Neuronal stem cell (in vitro differentiated cells): ENCODE data around the gene TTC9.
A peak's percentile ranks its signal among the peaks of the same experiment; 100 is the strongest.

Experiments used
- DNase-seq: peaks from one replicate; pipeline ENCODE4 v3.0.0-alpha.2; 2013; ENCODE audit warnings: low spot score
- H2AFZ ChIP-seq: one replicate; pipeline ENCODE4 v1.6.1; 2013; ENCODE audit warnings: mild to moderate bottlenecking, low read length, inconsistent platforms
- H2AK5ac ChIP-seq: 2 replicates; pipeline ENCODE4 v1.6.1; 2013; ENCODE audit warnings: low read depth, mild to moderate bottlenecking, inconsistent platforms, low read length, moderate library complexity, mixed read lengths
- H2BK120ac ChIP-seq: 2 replicates; pipeline ENCODE4 v1.6.1; 2013; ENCODE audit warnings: low read depth, mild to moderate bottlenecking, inconsistent platforms, low read length, moderate library complexity, mixed read lengths
- H2BK12ac ChIP-seq: one replicate; pipeline ENCODE4 v1.6.1; 2013; ENCODE audit warnings: low read length, inconsistent platforms
- H2BK15ac ChIP-seq: 2 replicates; pipeline ENCODE4 v1.6.1; 2013; ENCODE audit warnings: mild to moderate bottlenecking, low read length, inconsistent platforms, mixed read lengths
- H2BK5ac ChIP-seq: one replicate; pipeline ENCODE4 v1.6.1; 2013; ENCODE audit warnings: inconsistent platforms, mild to moderate bottlenecking, low read length, moderate library complexity
- H3K14ac ChIP-seq: one replicate; pipeline ENCODE4 v1.6.1; 2013; ENCODE audit warnings: low read length, inconsistent platforms
- H3K18ac ChIP-seq: 2 replicates; pipeline ENCODE4 v1.6.1; 2013; ENCODE audit warnings: low read length, inconsistent platforms
- H3K23ac ChIP-seq: 2 replicates; pipeline ENCODE4 v1.6.1; 2013; ENCODE audit warnings: low read depth, mild to moderate bottlenecking, mixed read lengths, low read length, inconsistent platforms; ENCODE audit not compliant: poor library complexity
- H3K27ac ChIP-seq: replicated peaks from 3 replicates; pipeline ENCODE4 v1.5.1; 2013; ENCODE audit warnings: low read length, inconsistent platforms
- H3K27me3 ChIP-seq, 3 experiments: 2 replicates each; pipeline ENCODE4 v1.6.1; 2013; ENCODE audit warnings: low read length in 3 of 3, mild to moderate bottlenecking in 2 of 3, inconsistent platforms in 1 of 3, low read depth in 1 of 3, mixed read lengths in 1 of 3, moderate library complexity in 1 of 3; ENCODE audit not compliant: control insufficient read depth in 3 of 3, insufficient read depth in 3 of 3
- H3K36me3 ChIP-seq, 2 donors: replicated peaks in 1 of 2; 2 replicates each; pipeline ENCODE4 v1.6.1; 2013; ENCODE audit warnings: low read length in 2 of 2; ENCODE audit not compliant: control insufficient read depth in 2 of 2, insufficient read depth in 2 of 2
- H3K4ac ChIP-seq: 2 replicates; pipeline ENCODE4 v1.6.1; 2013; ENCODE audit warnings: inconsistent platforms, mild to moderate bottlenecking, low read length, moderate library complexity
- H3K4me1 ChIP-seq, 2 donors: 1 replicate in 1 of 2; 2 replicates in 1 of 2; pipeline ENCODE4 v1.6.1; 2013; ENCODE audit warnings: low read length in 2 of 2, low read depth in 1 of 2; ENCODE audit not compliant: control insufficient read depth in 2 of 2, insufficient read depth in 1 of 2
- H3K4me2 ChIP-seq: one replicate; pipeline ENCODE4 v1.6.1; 2013; ENCODE audit warnings: mild to moderate bottlenecking, low read length, inconsistent platforms; ENCODE audit not compliant: insufficient read depth, poor library complexity, severe bottlenecking
- H3K4me3 ChIP-seq, 2 donors: 2 replicates each; pipeline ENCODE4 v1.5.1; 2013; ENCODE audit warnings: low read length in 2 of 2, mild to moderate bottlenecking in 2 of 2, inconsistent platforms in 1 of 2, moderate library complexity in 1 of 2
- H3K79me1 ChIP-seq: one replicate; pipeline ENCODE4 v1.6.1; 2013; ENCODE audit warnings: low read depth, mild to moderate bottlenecking, inconsistent platforms, low read length, moderate library complexity
- H3K9ac ChIP-seq: one replicate; pipeline ENCODE4 v1.6.1; 2013; ENCODE audit warnings: mild to moderate bottlenecking, low read depth, low read length, inconsistent platforms; ENCODE audit not compliant: poor library complexity
- H3K9me3 ChIP-seq, 2 donors: replicated peaks in 1 of 2; 2 replicates each; pipeline versions ENCODE3 to v1.6.1; 2013; ENCODE audit warnings: low read length in 2 of 2, mild to moderate bottlenecking in 2 of 2, inconsistent platforms in 1 of 2, low read depth in 1 of 2, mixed read lengths in 1 of 2, moderate library complexity in 1 of 2; ENCODE audit not compliant: control insufficient read depth in 2 of 2, insufficient read depth in 1 of 2
- H4K8ac ChIP-seq: one replicate; pipeline ENCODE4 v1.6.1; 2013; ENCODE audit warnings: low read depth, mild to moderate bottlenecking, inconsistent platforms, low read length, moderate library complexity
- H4K91ac ChIP-seq: one replicate; pipeline ENCODE4 v1.6.1; 2013; ENCODE audit warnings: low read length, low read depth, mild to moderate bottlenecking, inconsistent platforms; ENCODE audit not compliant: poor library complexity
- WGBS, 2 donors: extraction: QIAGEN DNeasy Blood & Tissue Kit; methylation state at CpG; one replicate each; pipeline ENCODE4 v1.1.7; 2013; ENCODE audit warnings: missing lambda C conversion rate in 2 of 2, mixed read lengths in 1 of 2; ENCODE audit not compliant: insufficient read length in 2 of 2, insufficient replicate concordance in 1 of 2; ENCODE audit errors: extremely low coverage in 2 of 2; 5-methylcytosine and 5-hydroxymethylcytosine counted together

TTC9 gene

DNA sequence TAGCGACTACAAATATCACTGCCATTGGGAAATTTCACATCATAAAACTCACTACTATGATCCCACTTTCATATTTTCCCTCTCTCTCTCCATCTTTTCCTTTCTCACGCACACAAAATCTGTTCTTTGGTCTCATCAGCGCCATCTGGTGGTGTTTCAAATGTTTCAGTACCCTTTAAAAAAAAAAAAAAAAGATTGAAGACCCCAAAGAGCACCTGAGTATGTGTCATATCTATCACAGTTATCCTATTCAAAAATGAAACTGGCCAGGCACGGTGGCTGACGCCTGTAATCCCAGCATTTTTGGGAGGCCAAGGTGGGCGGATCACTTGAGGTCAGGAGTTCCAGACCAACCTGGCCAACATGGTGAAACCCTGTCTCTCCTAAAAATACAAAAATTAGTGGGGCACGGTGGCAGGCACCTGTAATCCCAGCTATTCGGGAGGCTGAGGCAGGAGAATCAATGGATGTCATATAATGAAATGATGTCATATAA, 72.4 kb downstream of the TTC9 start:
- no peak overlapping the region for H3K4ac ChIP-seq
- H2AFZ ChIP-seq, result peak overlapping the region; percentile 84
- H3K27me3 ChIP-seq, result peaks cover 0 to 6% (median 0%) of the 10 kb centered on the region in 3 experiments
- no peak overlapping the region for H3K23ac ChIP-seq
- no peak overlapping the region for H3K4me3 ChIP-seq
- H3K14ac ChIP-seq, result no peak overlapping the region
- no peaks in the 10 kb centered on the region for H3K9me3 ChIP-seq
- H4K91ac ChIP-seq, result no peak overlapping the region
- no peak overlapping the region for H3K9ac ChIP-seq
- no peaks in the 10 kb centered on the region for H3K36me3 ChIP-seq
- H2BK5ac ChIP-seq, result no peak overlapping the region
- H2AK5ac ChIP-seq, result no peak overlapping the region
- no peak overlapping the region for H3K27ac ChIP-seq
- H3K79me1 ChIP-seq, result no peaks in the 10 kb centered on the region
- H4K8ac ChIP-seq, result no peak overlapping the region
- DNase-seq, result peak; percentile 77
- no peak overlapping the region for H3K18ac ChIP-seq
- no peak overlapping the region for H2BK15ac ChIP-seq
- no peak overlapping the region for H3K4me2 ChIP-seq
- H2BK12ac ChIP-seq, result no peak overlapping the region
- no peak overlapping the region for H2BK120ac ChIP-seq
- 67% methylated on average over 1 of the region's 8 CpGs; no CpG with 5 or more reads in 1 of the 2 donors for WGBS, 2 donors
- peaks cover 3 to 7% of the 10 kb centered on the region in 2 donors for H3K4me1 ChIP-seq

DNA sequence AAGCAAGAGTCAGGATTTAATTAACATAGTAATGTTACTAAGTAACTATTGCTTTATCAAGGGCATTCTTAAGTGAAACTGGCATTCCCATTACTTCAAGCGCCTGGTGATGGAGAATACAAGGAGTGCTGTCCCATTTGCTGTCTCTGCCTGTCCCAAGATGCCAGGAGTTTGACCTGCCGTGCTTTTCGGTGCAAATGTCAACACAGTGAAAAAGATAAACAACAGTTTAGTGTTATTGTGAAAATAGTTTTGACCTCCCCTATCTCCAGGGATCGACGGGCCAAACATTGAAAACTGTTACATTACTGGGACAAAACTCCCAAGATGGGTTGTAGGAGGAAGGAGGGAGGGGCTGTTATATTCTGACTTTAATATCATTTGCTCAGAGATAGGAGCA, 74.8 kb downstream of the TTC9 start:
- Histone ChIP-seq H3K23ac (no peak overlapping the region), H3K4me3 (no peak overlapping the region), H4K8ac (no peak overlapping the region), H3K27me3 (peaks cover 0 to 6% (median 0%) of the 10 kb centered on the region in 3 experiments), H2BK15ac (no peak overlapping the region), H3K4me1 (peaks cover 3 to 7% of the 10 kb centered on the region in 2 donors), H3K4ac (no peak overlapping the region), H4K91ac (no peak overlapping the region), H3K4me2 (no peak overlapping the region), H2BK12ac (no peak overlapping the region), H2AK5ac (no peak overlapping the region), H3K9ac (no peak overlapping the region), H3K79me1 (no peaks in the 10 kb centered on the region), H2BK5ac (no peak overlapping the region), H3K27ac (no peak overlapping the region), H3K14ac (no peak overlapping the region), H2BK120ac (no peak overlapping the region), H2AFZ (no peak overlapping the region), H3K36me3 (no peaks in the 10 kb centered on the region), H3K18ac (no peak overlapping the region), H3K9me3 (no peaks in the 10 kb centered on the region)
- DNase-seq, result no peak
- no CpG with 5 or more reads among the region's 5 CpGs for WGBS, 2 donors

DNA sequence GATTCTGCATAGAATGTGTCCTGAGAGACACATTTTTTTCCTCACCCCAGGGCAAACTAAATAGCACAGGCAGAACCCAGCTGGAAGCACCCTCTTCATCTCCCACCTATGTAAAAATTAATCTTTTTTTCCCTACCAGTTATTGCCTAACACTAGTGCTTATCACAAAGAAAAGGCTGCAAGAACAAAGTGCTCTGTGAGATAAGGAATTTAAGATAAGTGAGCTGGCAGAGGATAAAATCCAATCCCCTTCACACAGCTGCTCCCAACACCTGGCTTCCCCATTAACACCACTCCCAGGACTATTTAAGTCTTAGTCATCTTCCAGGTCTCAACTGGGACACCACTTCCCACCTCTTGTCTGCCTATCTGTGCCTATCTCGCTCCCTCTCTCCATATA, 75.2 kb downstream of the TTC9 start:
- no CpG with 5 or more reads among the region's 1 CpG for WGBS, 2 donors
- Histone ChIP-seq H3K27me3 (peaks cover 0 to 4% (median 0%) of the 10 kb centered on the region in 3 experiments), H3K4me1 (peaks cover 3 to 9% of the 10 kb centered on the region in 2 donors)

DNA sequence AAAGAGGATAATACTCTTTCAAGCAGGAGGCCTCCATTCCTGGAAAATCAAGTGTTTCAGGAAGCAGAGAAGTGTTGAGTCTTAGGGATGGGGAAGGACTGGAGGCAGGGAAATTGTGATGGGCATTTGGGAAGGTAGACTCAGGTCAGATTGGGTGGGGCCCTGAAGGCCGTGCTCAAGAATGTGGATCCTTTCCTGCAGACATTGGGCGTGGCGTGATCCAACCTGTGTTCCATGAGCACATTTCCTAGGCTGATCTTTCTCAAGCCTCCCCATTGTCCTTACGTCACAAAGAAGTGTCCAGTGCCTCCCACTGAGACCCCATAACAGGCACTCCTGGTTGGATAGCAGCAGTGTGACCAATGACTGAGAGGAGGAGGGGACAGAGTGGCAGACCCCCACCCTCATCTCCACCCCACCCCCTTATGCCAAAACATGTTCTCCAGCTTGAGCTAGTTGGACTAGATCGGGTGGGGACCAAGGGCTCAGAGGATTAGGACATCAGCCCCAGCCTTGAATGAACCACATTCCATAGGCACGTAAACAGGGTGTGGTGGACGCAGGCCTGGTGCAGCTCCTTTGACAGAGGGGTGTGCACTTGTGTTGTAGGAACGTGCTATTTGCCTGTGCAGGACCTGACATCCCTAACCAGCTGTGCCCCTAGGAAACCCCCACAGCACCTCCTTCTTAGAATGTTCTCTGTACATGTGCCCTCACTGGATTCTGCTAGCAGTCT, 76.8 kb downstream of the TTC9 start:
- Histone ChIP-seq H2AFZ (no peak overlapping the region), H3K27me3 (no peaks in the 10 kb centered on the region), H3K4ac (no peak overlapping the region), H3K79me1 (no peaks in the 10 kb centered on the region), H3K4me2 (no peak overlapping the region), H3K23ac (no peak overlapping the region), H3K18ac (no peak overlapping the region), H3K27ac (no peak overlapping the region), H2BK120ac (no peak overlapping the region), H2BK5ac (no peak overlapping the region), H3K4me1 (peaks cover 2 to 9% of the 10 kb centered on the region in 2 donors), H3K14ac (peak overlapping the region; percentile 59), H3K4me3 (peak overlapping the region in 1 of 2 donors; percentile 37), H2BK12ac (no peak overlapping the region), H4K91ac (no peak overlapping the region), H4K8ac (no peak overlapping the region), H3K9me3 (no peaks in the 10 kb centered on the region), H3K36me3 (peaks cover 0 to 2% of the 10 kb centered on the region in 2 donors), H2BK15ac (no peak overlapping the region), H3K9ac (no peak overlapping the region), H2AK5ac (no peak overlapping the region)
- no CpG with 5 or more reads among the region's 8 CpGs for WGBS, 2 donors
- DNase-seq, result no peak

More for the DNA sequence above, 75.2 kb downstream of the TTC9 start:
- H2BK5ac ChIP-seq, result no peak overlapping the region
- H3K27ac ChIP-seq, result no peak overlapping the region
- H3K9me3 ChIP-seq, result no peaks in the 10 kb centered on the region
- H3K23ac ChIP-seq, result no peak overlapping the region
- H3K79me1 ChIP-seq, result no peaks in the 10 kb centered on the region
- no peak overlapping the region for H3K4me2 ChIP-seq
- H4K8ac ChIP-seq, result no peak overlapping the region
- no peak overlapping the region for H2AFZ ChIP-seq
- no peak overlapping the region for H3K14ac ChIP-seq
- DNase-seq, result no peak
- no peak overlapping the region for H2BK120ac ChIP-seq
- H2AK5ac ChIP-seq, result no peak overlapping the region
- no peak overlapping the region for H4K91ac ChIP-seq
- no peak overlapping the region for H2BK12ac ChIP-seq
- H3K18ac ChIP-seq, result no peak overlapping the region
- no peaks in the 10 kb centered on the region for H3K36me3 ChIP-seq
- no peak overlapping the region for H3K9ac ChIP-seq
- H2BK15ac ChIP-seq, result no peak overlapping the region
- H3K4ac ChIP-seq, result no peak overlapping the region
- H3K4me3 ChIP-seq, result no peak overlapping the region
